H9 (cell line): Measurements from ENCODE around the gene STMN3. TPM values are rescaled to one million over a fixed set of nuclear protein-coding genes. Genes with fewer than 3 reads are reported as not detected.

Experiments
- DNase-seq: peaks from one replicate; pipeline ENCODE4 v3.0.0-alpha.2; 2017
- H2AFZ ChIP-seq: one replicate; pipeline ENCODE4 v1.6.1; 2013; ENCODE audit warnings: mild to moderate bottlenecking, low read length, control low read depth, moderate library complexity
- H2AK5ac ChIP-seq: 2 replicates; pipeline ENCODE4 v1.6.1; 2013; ENCODE audit warnings: low read length, control low read depth, mixed read lengths; ENCODE audit not compliant: insufficient read length
- H2BK120ac ChIP-seq: one replicate; pipeline ENCODE4 v1.6.1; 2013; ENCODE audit warnings: low read depth, mild to moderate bottlenecking, low read length, control low read depth, inconsistent platforms; ENCODE audit not compliant: poor library complexity, severe bottlenecking
- H2BK12ac ChIP-seq: 2 replicates; pipeline ENCODE4 v1.6.1; 2013; ENCODE audit warnings: low read length, control low read depth, mixed read lengths, low read depth; ENCODE audit not compliant: insufficient read length
- H2BK15ac ChIP-seq: 2 replicates; pipeline ENCODE4 v1.6.1; 2013; ENCODE audit warnings: low read depth, low read length, control low read depth
- H2BK20ac ChIP-seq: one replicate; pipeline ENCODE4 v1.6.1; 2013; ENCODE audit warnings: low read depth, mild to moderate bottlenecking, low read length, control low read depth, inconsistent platforms; ENCODE audit not compliant: poor library complexity, severe bottlenecking
- H2BK5ac ChIP-seq: 2 replicates; pipeline ENCODE4 v1.6.1; 2013; ENCODE audit warnings: low read length, control low read depth, mixed read lengths; ENCODE audit not compliant: insufficient read length
- H3K14ac ChIP-seq: 2 replicates; pipeline ENCODE4 v1.6.1; 2013; ENCODE audit warnings: low read length, control low read depth; ENCODE audit not compliant: insufficient read depth
- H3K18ac ChIP-seq: 2 replicates; pipeline ENCODE4 v1.6.1; 2013; ENCODE audit warnings: low read depth, mild to moderate bottlenecking, mixed read lengths, low read length, control low read depth; ENCODE audit not compliant: insufficient read length
- H3K23ac ChIP-seq: 2 replicates; pipeline ENCODE4 v1.6.1; 2013; ENCODE audit warnings: low read length, control low read depth, mixed read lengths, low read depth; ENCODE audit not compliant: insufficient read length
- H3K23me2 ChIP-seq: 2 replicates; pipeline ENCODE4 v1.6.1; 2013; ENCODE audit warnings: low read depth, mild to moderate bottlenecking, mixed read lengths, low read length, control low read depth; ENCODE audit not compliant: insufficient read length, poor library complexity, severe bottlenecking
- H3K27ac ChIP-seq: 2 replicates; pipeline ENCODE4 v1.5.1; 2013; ENCODE audit warnings: low read length, control low read depth, mixed read lengths, low read depth; ENCODE audit not compliant: insufficient read length
- H3K27me3 ChIP-seq: 2 replicates; pipeline ENCODE4 v1.6.1; 2013; ENCODE audit warnings: low read length, control low read depth, inconsistent platforms; ENCODE audit not compliant: insufficient read depth
- H3K4ac ChIP-seq: 2 replicates; pipeline ENCODE4 v1.6.1; 2013; ENCODE audit warnings: low read depth, mild to moderate bottlenecking, control low read depth, inconsistent platforms, low read length, moderate library complexity
- H3K4me1 ChIP-seq: 2 replicates; pipeline ENCODE4 v1.6.1; 2013; ENCODE audit warnings: low read length, control low read depth, inconsistent platforms; ENCODE audit not compliant: insufficient read depth
- H3K4me2 ChIP-seq: 2 replicates; pipeline ENCODE4 v1.6.1; 2013; ENCODE audit warnings: low read length, control low read depth, mixed read lengths; ENCODE audit not compliant: insufficient read length, insufficient read depth
- H3K56ac ChIP-seq: 2 replicates; pipeline ENCODE4 v1.6.1; 2013; ENCODE audit warnings: low read depth, mild to moderate bottlenecking, mixed read lengths, low read length, control low read depth; ENCODE audit not compliant: insufficient read length
- H3K79me1 ChIP-seq: 2 replicates; pipeline ENCODE4 v1.6.1; 2013; ENCODE audit warnings: low read depth, mild to moderate bottlenecking, moderate library complexity, low read length, control low read depth, inconsistent platforms; ENCODE audit not compliant: insufficient read depth, poor library complexity, severe bottlenecking
- H3K79me2 ChIP-seq: 2 replicates; pipeline ENCODE4 v1.6.1; 2013; ENCODE audit warnings: low read length, control low read depth, inconsistent platforms; ENCODE audit not compliant: insufficient read depth
- H3K9ac ChIP-seq: 2 replicates; pipeline ENCODE4 v1.6.1; 2013; ENCODE audit warnings: low read length, control low read depth, mixed read lengths; ENCODE audit not compliant: insufficient read length; ENCODE audit errors: extremely low read depth
- H3K9me3 ChIP-seq: one replicate; pipeline ENCODE4 v1.6.1; 2013; ENCODE audit warnings: low read depth, low read length, inconsistent platforms; ENCODE audit not compliant: control insufficient read depth
- H3T11ph ChIP-seq: one replicate; pipeline ENCODE4 v1.6.1; 2013; ENCODE audit warnings: mild to moderate bottlenecking, low read length, control low read depth, inconsistent platforms
- H4K20me1 ChIP-seq: one replicate; pipeline ENCODE4 v1.6.1; 2013; ENCODE audit not compliant: control insufficient read depth, insufficient read length, insufficient read depth
- H4K5ac ChIP-seq: 2 replicates; pipeline ENCODE4 v1.6.1; 2013; ENCODE audit warnings: low read depth, mild to moderate bottlenecking, mixed read lengths, low read length, control low read depth; ENCODE audit not compliant: insufficient read length
- H4K8ac ChIP-seq: replicated peaks from 2 replicates; pipeline ENCODE4 v1.6.1; 2013; ENCODE audit warnings: low read length, control low read depth, mixed read lengths, low read depth; ENCODE audit not compliant: insufficient read length
- H4K91ac ChIP-seq: 2 replicates; pipeline ENCODE4 v1.6.1; 2013; ENCODE audit warnings: low read depth, mild to moderate bottlenecking, moderate library complexity, mixed read lengths, low read length, control low read depth; ENCODE audit not compliant: insufficient read length
- H3K27ac Mint-ChIP-seq, 3 experiments: 2 replicates in 2 of 3; 3 replicates in 1 of 3; pipeline ENCODE4 v1.8.0; 2020 to 2021; ENCODE audit warnings: mixed read lengths in 3 of 3, mild to moderate bottlenecking in 1 of 3, moderate library complexity in 1 of 3
- H3K27me3 Mint-ChIP-seq: 2 replicates; pipeline ENCODE4 v1.8.0; 2021; ENCODE audit warnings: low read depth, mild to moderate bottlenecking, moderate library complexity, mixed read lengths
- H3K36me3 Mint-ChIP-seq, 3 experiments: 2 replicates in 2 of 3; 3 replicates in 1 of 3; pipeline ENCODE4 v1.8.0; 2020 to 2021; ENCODE audit warnings: low read depth in 3 of 3, mixed read lengths in 3 of 3; ENCODE audit not compliant: insufficient read depth in 1 of 3
- H3K4me1 Mint-ChIP-seq, 2 experiments: 2 replicates each; pipeline ENCODE4 v1.8.0; 2020; ENCODE audit warnings: mixed read lengths in 2 of 2
- H3K4me3 Mint-ChIP-seq, 2 experiments: 2 replicates in 1 of 2; 3 replicates in 1 of 2; pipeline ENCODE4 v1.8.0; 2020 to 2021; ENCODE audit warnings: mild to moderate bottlenecking in 2 of 2, mixed read lengths in 2 of 2, moderate library complexity in 1 of 2
- H3K9me3 Mint-ChIP-seq, 2 experiments: 2 replicates in 1 of 2; 3 replicates in 1 of 2; pipeline ENCODE4 v1.8.0; 2020; ENCODE audit warnings: mild to moderate bottlenecking in 2 of 2, mixed read lengths in 2 of 2, moderate library complexity in 1 of 2
- WGBS: extraction: QIAGEN DNeasy Blood & Tissue Kit; methylation state at CpG from one replicate; pipeline ENCODE4 v1.1.7; 2013; ENCODE audit warnings: missing lambda C conversion rate, low lambda C conversion rate, mixed read lengths; ENCODE audit not compliant: insufficient read length; ENCODE audit errors: extremely low coverage; 5-methylcytosine and 5-hydroxymethylcytosine counted together
- total RNA-seq: library from RNA; stranded (reverse); gene quantifications from 2 replicates; pipeline ENCODE4 v1.2.1, GENCODE V29; 2021
- TF ChIP-seq, protein P1 (sequence below): fragments of 200-600 bp; sonication (generic); conservative IDR thresholded peaks from 3 replicates; pipeline ENCODE4 v1.8.0; 2021; ENCODE audit warnings: antibody characterized with exemption, mild to moderate bottlenecking

The STMN3 gene
- total RNA-seq, 1 experiment from 2014 or later = 54.0 TPM

DNA sequence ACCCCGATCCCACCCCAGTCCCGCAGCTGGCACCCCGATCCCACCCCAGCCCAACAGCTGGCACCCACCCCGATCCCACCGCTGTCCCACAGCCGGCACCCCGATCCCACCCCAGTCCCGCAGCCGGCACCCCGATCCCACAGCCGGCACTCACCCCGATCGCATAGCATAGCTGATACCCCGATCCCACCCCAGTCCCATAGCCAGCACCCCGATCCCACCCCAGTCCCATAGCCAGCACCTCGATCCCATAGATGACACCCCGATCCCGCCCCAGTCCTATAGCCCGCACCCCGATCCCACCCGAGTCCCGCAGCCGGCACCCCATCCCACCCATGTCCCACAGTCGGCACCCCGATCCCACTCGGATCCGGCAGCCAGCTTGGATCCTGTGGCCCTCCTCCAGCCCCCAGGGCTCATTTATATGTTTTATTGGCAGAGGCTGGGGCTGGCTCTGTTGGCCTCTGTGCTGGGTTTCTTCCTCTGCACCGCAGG, 25.4 kb downstream of the STMN3 start:
- H2BK20ac ChIP-seq = no peak overlapping the region
- H4K5ac ChIP-seq = no peak overlapping the region
- H3K14ac ChIP-seq = no peak overlapping the region
- no peak overlapping the region for H2AFZ ChIP-seq
- no peak overlapping the region for H4K91ac ChIP-seq
- no peak overlapping the region for H3T11ph ChIP-seq
- no peak overlapping the region for H2BK12ac ChIP-seq
- H3K79me2 ChIP-seq = peaks cover 3% of the 10 kb centered on the region; the same call in 1 of the 2 replicates
- H2BK5ac ChIP-seq = no peak overlapping the region
- H3K79me1 ChIP-seq = no peaks in the 10 kb centered on the region
- no peak overlapping the region for H3K23ac ChIP-seq
- peaks cover 3% of the 10 kb centered on the region for H3K27me3 Mint-ChIP-seq
- H3K4me1 ChIP-seq = no peaks in the 10 kb centered on the region; the same call in 1 of the 2 replicates
- peak overlapping the region; percentile 95 for H3K4me2 ChIP-seq
- peak overlapping the region; percentile 67 to 81 for H3K4me3 Mint-ChIP-seq
- H4K20me1 ChIP-seq = no peaks in the 10 kb centered on the region
- peaks cover 0 to 1% (median 0%) of the 10 kb centered on the region in 3 experiments; a peak in 4 of 7 replicates for H3K36me3 Mint-ChIP-seq
- no peak overlapping the region for H4K8ac ChIP-seq
- no peak overlapping the region for H3K56ac ChIP-seq
- no peak overlapping the region for H3K4ac ChIP-seq
- peaks cover 10% of the 10 kb centered on the region for H3K23me2 ChIP-seq
- no peak overlapping the region for H2AK5ac ChIP-seq
- H3K27ac ChIP-seq = no peak overlapping the region
- TF ChIP-seq, protein P1, sequence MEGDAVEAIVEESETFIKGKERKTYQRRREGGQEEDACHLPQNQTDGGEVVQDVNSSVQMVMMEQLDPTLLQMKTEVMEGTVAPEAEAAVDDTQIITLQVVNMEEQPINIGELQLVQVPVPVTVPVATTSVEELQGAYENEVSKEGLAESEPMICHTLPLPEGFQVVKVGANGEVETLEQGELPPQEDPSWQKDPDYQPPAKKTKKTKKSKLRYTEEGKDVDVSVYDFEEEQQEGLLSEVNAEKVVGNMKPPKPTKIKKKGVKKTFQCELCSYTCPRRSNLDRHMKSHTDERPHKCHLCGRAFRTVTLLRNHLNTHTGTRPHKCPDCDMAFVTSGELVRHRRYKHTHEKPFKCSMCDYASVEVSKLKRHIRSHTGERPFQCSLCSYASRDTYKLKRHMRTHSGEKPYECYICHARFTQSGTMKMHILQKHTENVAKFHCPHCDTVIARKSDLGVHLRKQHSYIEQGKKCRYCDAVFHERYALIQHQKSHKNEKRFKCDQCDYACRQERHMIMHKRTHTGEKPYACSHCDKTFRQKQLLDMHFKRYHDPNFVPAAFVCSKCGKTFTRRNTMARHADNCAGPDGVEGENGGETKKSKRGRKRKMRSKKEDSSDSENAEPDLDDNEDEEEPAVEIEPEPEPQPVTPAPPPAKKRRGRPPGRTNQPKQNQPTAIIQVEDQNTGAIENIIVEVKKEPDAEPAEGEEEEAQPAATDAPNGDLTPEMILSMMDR = no peak
- H3K27ac Mint-ChIP-seq = no peak overlapping the region
- no peaks in the 10 kb centered on the region for H3K9me3 Mint-ChIP-seq
- no peaks in the 10 kb centered on the region for H3K9me3 ChIP-seq
- H3K9ac ChIP-seq = peak overlapping the region; percentile 74
- H3K27me3 ChIP-seq = no peaks in the 10 kb centered on the region
- no peak for DNase-seq
- peaks cover 12 to 16% of the 10 kb centered on the region in 2 experiments for H3K4me1 Mint-ChIP-seq
- WGBS = no CpG with 5 or more reads among the region's 28 CpGs
- H2BK15ac ChIP-seq = no peak overlapping the region
- H2BK120ac ChIP-seq = no peak overlapping the region
- H3K18ac ChIP-seq = no peak overlapping the region
